Activated CD8-positive, alpha-beta memory T cell treated with anti-CD3 and anti-CD28 coated beads, Interleukin-2, amount 50 U/mL, for 4 hours (primary cell): Measurements from ENCODE around the gene TMEFF1.

Experiments
- DNase-seq: peaks from one replicate; pipeline ENCODE4 v3.0.0-alpha.2; 2020

TMEFF1 gene

GRCh38 chr9:100578610-100579009, 105.7 kb downstream of the TMEFF1 start:
- DNase-seq, result no peak

DNA sequence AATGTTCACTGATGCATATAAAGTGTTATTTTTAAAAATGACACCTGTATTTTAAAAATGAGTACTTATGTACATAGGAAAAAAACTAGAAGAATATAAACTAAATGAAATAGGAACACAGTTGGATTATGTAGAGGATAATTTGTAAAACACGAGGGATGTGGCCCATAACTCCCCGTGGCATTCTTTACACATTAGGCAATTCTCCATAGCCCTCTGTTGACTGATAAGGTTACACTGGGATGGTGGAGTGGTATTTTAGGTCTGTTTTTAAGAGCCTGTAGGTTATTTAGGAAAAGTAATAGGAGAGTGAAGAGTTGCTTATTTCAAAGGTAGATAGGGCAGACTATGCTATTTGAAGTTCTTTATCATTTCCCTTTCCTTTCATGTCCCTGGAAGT, 106.7 kb downstream of the TMEFF1 start:
- no peak for DNase-seq

DNA sequence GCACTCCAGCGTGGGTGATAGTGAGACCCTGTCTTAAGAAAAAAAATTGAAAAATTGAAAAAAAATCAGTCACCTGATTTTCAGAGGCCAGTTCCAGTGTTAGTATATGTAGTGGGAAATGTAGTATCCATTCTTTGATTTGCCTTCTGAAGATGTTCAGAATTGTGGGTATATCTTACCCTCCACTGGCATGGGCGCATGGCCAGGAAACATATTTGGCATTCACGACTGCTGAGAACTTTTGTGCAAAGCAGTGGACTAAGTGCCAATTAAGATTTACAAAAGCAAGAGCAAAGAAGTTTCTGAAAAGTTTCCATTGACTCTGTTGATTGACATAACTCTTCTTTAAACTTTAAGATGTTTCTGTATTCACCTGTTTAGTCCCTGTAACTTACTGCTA, 107.3 kb downstream of the TMEFF1 start:
- no peak for DNase-seq

- DNase-seq, result no peak
Measured at GRCh38 chr9:100581081-100581480, 108.1 kb downstream of the TMEFF1 start.

DNA sequence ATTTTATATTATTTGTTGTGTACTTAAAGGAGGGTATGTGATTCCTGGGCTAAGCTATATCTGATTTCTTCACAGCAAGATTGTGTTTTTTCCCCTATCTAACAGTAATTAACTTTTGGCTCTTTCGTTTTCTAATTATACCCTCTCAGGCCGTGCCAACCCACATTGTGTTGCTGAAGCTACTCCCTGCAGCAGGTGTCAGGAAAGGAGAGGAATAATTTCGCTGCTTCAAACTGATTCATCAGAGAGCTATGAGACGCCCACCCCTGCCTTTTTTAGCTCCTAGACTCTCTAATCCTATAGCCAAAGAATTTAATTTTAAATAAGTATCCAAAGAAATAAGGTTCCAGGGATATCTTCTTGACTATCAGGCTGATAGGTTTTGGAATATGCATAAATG, 108.7 kb downstream of the TMEFF1 start:
- DNase-seq, result no peak

- DNase-seq, result no peak
Measured at GRCh38 chr9:100583014-100583802, 110.3 kb downstream of the TMEFF1 start.

GRCh38 chr9:100584951-100585350, 112.0 kb downstream of the TMEFF1 start:
- DNase-seq, result no peak

GRCh38 chr9:100586093-100586492, 113.1 kb downstream of the TMEFF1 start:
- no peak for DNase-seq

DNA sequence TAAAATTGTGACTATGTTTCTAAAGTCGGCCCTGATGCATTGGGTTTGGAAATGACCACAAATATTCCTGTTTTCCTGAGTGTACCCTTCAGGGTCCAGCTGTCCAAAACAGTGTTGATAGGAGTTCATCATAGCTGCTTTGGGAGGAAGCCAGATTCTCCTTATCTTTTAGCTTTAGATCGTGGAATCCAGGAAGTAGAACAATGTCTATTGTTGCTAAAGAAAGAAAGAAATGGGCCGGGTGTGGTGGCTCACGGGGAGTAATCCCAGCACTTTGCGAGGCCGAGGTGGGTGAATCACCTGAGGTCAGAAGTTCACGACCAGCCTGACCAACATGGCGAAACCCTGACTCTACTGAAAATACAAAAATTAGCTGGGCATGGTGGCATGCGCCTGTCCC, 114.4 kb downstream of the TMEFF1 start:
- DNase-seq, result no peak

DNA sequence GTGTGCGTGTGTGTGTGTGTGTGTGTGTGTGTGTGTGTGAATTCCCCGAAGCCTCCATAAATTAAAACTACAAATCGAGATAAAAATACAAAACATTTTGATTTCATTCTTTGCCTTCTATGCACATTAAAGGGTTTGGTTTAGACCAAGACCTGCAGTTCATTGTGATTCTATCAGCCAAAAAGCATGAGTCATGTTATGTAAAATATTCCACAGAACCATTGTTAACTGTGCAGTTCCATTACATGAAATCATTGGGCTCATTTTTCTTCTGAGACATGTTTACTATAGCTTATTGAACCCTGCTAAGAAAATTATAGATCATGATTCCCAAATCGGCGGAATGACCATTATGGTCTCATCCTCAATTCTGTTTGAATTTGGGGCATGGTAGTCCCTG, 116.6 kb downstream of the TMEFF1 start:
- DNase-seq, result no peak

GRCh38 chr9:100590481-100590880, 117.5 kb downstream of the TMEFF1 start:
- no peak for DNase-seq

DNA sequence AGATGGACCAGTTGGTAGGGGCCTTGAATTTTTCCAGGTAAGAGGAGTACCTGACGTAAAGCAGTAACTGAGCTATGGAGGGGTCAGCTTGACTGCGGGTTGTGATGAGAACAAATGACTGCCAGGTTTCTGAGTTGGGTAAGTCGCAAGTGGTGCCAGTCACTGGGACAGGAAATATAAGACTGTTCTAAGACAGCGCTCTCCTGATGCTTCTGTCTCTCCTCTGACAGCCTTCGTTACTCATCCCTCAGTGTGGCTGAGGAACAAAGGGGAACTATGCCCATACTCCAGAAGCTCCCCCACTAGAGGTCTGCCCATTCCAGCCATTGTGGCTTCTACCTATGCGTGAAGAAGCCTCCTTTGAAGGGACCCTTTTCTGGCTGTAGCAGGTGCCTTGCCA, 118.2 kb downstream of the TMEFF1 start:
- DNase-seq, result no peak

DNA sequence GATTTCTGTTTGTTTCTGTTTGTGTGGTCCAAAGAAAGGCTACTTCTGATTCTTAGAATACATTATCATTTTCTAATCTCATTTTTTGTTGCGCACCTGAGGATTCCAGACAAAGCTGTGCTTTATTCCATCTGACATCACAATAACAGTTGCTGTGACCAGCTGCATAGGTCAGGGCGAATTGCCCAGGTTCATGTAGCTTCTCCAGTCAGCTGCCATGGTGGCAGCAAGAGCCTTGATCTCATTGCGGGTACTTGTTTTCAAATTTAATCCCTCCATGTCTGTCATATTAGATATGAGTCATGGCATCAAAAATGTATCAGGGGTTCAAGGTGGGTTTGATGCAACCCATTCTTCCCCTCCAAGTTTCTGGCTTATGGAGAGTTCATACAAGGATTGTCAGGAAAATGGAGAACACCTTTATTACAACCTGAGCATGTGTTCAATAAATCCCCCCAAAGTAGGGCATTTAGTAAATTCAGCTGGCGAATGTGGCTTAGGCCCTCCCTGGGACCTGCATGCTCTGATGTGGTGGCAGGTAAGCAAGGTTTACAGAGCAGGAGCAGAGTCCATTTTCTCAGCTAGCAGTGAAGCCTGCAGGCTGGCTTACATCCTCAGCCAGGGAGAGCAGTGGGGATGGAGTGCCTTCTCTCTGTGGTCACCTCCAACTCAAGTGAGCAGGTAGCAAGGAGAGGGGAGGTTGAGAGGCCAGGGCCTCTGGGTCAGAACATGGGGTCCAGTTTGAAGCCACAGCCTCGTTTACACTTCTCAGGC, 118.9 kb downstream of the TMEFF1 start:
- no peak for DNase-seq

DNA sequence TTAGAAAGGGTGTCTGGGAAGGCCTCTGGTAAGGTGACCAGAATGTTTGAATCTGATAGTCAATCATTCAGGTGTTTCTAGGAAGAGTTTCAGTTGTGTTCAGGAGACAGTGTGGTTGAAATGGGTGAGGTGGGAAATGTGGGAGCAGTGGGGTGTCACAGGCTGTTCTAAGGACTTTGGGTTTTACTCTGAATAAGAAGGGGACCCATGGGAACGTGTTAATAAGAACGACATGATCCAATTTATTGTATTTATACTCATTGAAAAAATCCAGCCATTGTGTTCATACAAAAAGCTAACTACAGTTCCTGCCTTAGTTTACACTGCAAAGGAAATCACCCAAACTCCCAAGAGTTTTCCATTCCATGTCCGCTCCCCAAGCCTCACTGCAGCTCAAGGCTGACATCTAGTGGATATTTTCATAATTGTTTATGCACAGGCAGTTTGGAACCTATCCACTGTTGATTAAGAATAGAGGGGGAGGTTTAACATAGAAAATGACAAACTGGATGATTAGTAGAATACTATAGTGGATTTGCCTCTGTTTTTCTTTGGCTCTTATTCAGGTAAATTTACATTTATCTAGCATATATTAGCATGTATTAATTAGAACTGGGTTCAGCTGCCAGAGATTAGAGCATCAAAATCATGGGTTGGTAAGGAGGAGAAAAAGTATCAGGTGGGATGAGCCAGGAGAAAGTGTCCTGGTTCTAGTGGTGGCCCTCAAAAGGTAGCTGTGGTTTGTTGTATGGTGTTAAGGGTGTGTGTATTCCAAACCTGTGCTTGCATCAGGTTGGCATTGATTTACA, 122.6 kb downstream of the TMEFF1 start:
- no peak for DNase-seq

DNA sequence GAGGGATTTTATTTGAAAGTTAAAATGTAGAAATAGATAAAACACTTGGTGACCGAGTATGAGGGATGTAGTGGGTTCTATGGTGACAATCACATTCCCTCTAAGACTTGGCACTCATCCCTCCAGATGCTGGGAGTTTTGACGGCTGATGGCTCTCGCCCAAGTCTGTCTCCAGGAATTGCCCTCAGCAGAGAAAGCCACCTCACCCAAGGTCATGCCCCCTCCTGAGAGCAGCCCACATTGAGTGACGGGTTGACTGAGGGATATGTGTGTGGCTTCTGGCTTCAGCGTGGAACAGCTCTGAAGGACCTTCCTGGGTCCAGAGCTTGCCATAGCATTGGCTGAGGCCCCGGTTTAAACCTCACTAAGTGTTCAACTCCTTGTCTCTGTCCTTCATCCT, 124.3 kb downstream of the TMEFF1 start:
- no peak for DNase-seq

GRCh38 chr9:100598641-100599145, 125.7 kb downstream of the TMEFF1 start:
- DNase-seq, result peak; percentile 77

DNA sequence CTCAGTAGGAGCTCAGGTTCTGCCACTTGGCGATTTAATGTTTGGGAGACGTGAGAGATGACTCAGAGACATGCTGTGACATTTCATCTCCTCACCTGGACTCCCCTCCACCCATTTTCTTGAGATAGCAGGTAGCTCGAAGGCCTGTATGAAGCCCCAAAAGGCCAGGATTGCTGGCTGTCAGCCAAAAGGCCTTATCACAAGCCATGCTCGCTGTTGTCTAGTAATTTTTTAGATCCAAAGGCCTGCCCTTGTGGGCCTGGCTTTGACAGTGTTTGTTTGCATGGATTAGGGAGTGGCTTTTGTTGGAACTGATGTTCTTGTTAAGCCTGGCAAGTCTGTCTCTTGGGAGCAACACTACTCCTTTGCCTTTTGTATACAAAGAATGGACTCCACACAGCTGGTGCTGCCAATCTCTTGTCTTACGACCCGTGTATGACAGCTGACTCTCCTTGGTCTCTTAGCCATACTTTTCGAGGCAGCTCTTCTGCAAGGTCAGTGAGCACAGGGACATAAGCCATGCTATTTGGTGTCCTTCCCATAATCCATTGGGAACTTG, 127.7 kb downstream of the TMEFF1 start:
- no peak for DNase-seq

- DNase-seq, result no peak
Measured at GRCh38 chr9:100601216-100601615, 128.3 kb downstream of the TMEFF1 start.

DNA sequence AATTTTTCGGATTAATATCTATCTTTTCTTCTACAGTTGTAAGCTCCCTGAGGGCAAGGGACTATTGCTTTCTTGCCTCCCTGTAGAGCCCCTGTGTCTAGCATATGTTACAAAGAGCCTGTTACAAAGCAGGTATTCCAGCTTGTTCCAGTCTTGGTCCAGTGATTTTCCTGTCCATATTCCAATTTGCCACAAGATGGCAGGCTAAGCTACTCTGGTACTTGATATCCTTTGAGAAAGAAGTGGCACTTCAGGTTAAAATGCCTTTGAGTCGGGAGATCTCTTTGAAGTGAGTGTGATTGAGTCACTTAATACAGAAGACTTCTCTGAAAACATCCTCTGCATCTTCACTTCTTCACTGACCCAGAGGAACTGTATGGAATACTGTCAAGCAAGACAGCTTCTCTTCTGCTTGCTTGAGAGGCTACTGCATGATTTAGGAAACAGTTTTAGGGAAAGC, 129.4 kb downstream of the TMEFF1 start:
- no peak for DNase-seq

GRCh38 chr9:100605405-100605804, 132.5 kb downstream of the TMEFF1 start:
- no peak for DNase-seq

- DNase-seq, result no peak
Measured at GRCh38 chr9:100619194-100619593, 146.2 kb downstream of the TMEFF1 start.

DNA sequence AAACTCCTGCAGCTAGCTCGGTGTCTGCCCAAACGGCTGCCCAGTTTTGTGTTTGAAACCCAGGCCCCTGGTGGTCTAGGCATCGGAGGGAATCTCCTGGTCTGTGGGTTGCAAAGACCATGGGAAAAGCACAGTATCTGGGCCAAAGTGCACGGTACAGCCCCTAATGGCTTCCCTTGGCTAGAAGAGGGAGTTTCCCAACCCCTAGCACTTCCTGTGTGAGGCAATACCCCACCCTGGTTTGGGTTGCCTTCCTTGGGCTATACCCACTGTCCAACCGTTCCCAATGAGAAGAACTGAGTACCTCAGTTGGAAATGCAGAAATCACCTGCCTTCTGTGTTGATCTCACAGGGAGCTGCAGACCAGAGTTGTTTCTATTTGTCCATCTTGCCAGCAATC, 146.7 kb downstream of the TMEFF1 start:
- no peak for DNase-seq

- no peak for DNase-seq
Measured at GRCh38 chr9:100623969-100624368, 151.0 kb downstream of the TMEFF1 start.
